Right lung (tissue), 5 donors: ENCODE measurements around the gene LMBRD2. TPM values are rescaled to one million over a fixed set of nuclear protein-coding genes. Genes with fewer than 3 reads are reported as not detected.

Experiments used
- DNase-seq, 2 donors: peaks; one replicate each; pipeline ENCODE4 v3.0.0-alpha.2; 2013
- polyA plus RNA-seq, 5 donors: library from polyadenylated mRNA; unstranded; fragments of 120-200 nt; gene quantifications; one replicate each; pipeline versions ENCODE4 v1.2.1 to v1.2.3, GENCODE V29; 2013; ENCODE audit warnings: inconsistent platforms in 1 of 5, low replicate concordance in 1 of 5; ENCODE audit not compliant: insufficient read length in 5 of 5, insufficient read depth in 1 of 5

The LMBRD2 gene
- polyA plus RNA-seq, 5 donors = 7.6 to 11.9 (median 11.9) TPM

DNA sequence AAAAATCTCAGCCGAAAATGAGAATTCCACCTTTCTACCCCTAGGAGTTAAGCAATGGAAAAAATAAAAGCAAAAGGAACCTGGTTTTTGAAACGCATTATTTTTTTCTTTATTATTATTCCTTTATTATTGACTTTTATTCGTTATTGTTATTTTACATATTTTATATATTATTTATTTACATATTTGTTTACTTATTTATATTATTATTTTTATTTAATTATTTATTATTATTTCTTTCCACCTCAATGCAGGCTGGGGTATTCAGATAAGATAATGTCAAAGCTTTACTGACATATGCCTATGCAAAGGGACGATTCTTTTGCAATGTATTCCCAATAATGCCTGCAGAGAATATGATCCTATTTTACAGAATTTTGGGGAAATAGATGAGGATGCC is 101.7 kb downstream of the LMBRD2 start:
- DNase-seq = no peak

Other genes with a start within 250 kb of the LMBRD2 start
- 10 to 100 TPM in 2 of 5 donors, 1 to 10 TPM in 3; 3.3 to 12.1 (median 9.1) TPM for gene CAPSL, start 213.3 kb downstream of the LMBRD2 start, polyA plus RNA-seq
- gene UGT3A1, start 160.5 kb downstream of the LMBRD2 start, polyA plus RNA-seq = 1 to 10 TPM in 1 of 5 donors, under 1 TPM in 1, not detected in 3; 0.16 to 1.0 TPM
- gene UGT3A2, start 85.0 kb downstream of the LMBRD2 start, polyA plus RNA-seq = under 1 TPM; 0.06 to 0.13 (median 0.09) TPM
- gene SKP2, start 224 bp upstream of the LMBRD2 start, polyA plus RNA-seq = 10 to 100 TPM; 39.7 to 63.6 (median 52.2) TPM
- 10 to 100 TPM; 32.9 to 55.1 (median 52.6) TPM for gene NADK2, start 90.0 kb upstream of the LMBRD2 start, polyA plus RNA-seq
- gene RANBP3L, start 150.0 kb upstream of the LMBRD2 start, polyA plus RNA-seq = 1 to 10 TPM in 4 of 5 donors, under 1 TPM in 1; 0.73 to 2.8 (median 1.7) TPM